T-cell (primary cell): Measurements from ENCODE around the gene POU2F3. TPM values are rescaled to one million over a fixed set of nuclear protein-coding genes. Genes with fewer than 3 reads are reported as not detected.

Source experiments
- ATAC-seq, 4 experiments: fragments of 200-7000 bp in 3 of 4; fragments of 150-1000 bp in 1 of 4; cut with Tn5 transposase; replicated peaks in 1 of 4; 1 replicate in 3 of 4; 2 replicates in 1 of 4; pipeline ENCODE4 v1.10.0; 2021; ENCODE audit warnings: moderate library complexity in 3 of 4, mild to moderate bottlenecking in 2 of 4, moderate number of reproducible peaks in 1 of 4
- CTCF ChIA-PET, 2 donors: fragments of 300-600 bp; sonication (Branson Sonifier 250); formaldehyde crosslinking; loops; one replicate each; lab custom pipeline; 2022; ENCODE audit warnings: antibody characterized with exemption in 2 of 2; lab: Charles Lee
- POLR2A ChIA-PET, 2 donors: fragments of 300-600 bp; sonication (Branson Sonifier 250); formaldehyde crosslinking; loops; one replicate each; lab custom pipeline; 2022; ENCODE audit warnings: antibody characterized with exemption in 2 of 2; lab: Charles Lee
- DNase-seq, 35 experiments: peaks; one replicate each; pipeline versions ENCODE4 v3.0.0 to v3.0.0-alpha.2; 2013 to 2023
- H3K27ac ChIP-seq: one replicate; pipeline ENCODE4 v1.5.1; 2013; ENCODE audit warnings: low read length
- H3K27me3 ChIP-seq, 2 experiments: replicated peaks in 1 of 2; 1 replicate in 1 of 2; 2 replicates in 1 of 2; pipeline versions ENCODE4 v1.6.1 to v1.7.0; 2013; ENCODE audit warnings: low read length in 1 of 2, mixed read lengths in 1 of 2; ENCODE audit not compliant: control insufficient read depth in 2 of 2, insufficient read depth in 2 of 2; ENCODE audit errors: extremely low read depth in 1 of 2
- H3K36me3 ChIP-seq, 2 donors: 1 replicate in 1 of 2; 2 replicates in 1 of 2; pipeline versions ENCODE4 v1.6.1 to v1.7.0; 2013; ENCODE audit warnings: low read length in 1 of 2; ENCODE audit not compliant: control insufficient read depth in 2 of 2, insufficient read depth in 1 of 2; ENCODE audit errors: extremely low read depth in 1 of 2
- H3K4me1 ChIP-seq, 2 experiments: 1 replicate in 1 of 2; 2 replicates in 1 of 2; pipeline versions ENCODE4 v1.6.1 to v1.7.0; 2013; ENCODE audit warnings: low read length in 2 of 2, mixed read lengths in 1 of 2; ENCODE audit not compliant: insufficient read depth in 2 of 2, control insufficient read depth in 1 of 2; ENCODE audit errors: extremely low read depth in 1 of 2
- H3K4me3 ChIP-seq, 2 donors: 1 replicate in 1 of 2; 2 replicates in 1 of 2; pipeline versions ENCODE4 v1.5.1 to v1.7.0; 2013; ENCODE audit warnings: mild to moderate bottlenecking in 2 of 2, low read length in 1 of 2, moderate library complexity in 1 of 2; ENCODE audit not compliant: control insufficient read depth in 1 of 2; ENCODE audit errors: extremely low read depth in 1 of 2
- H3K9me3 ChIP-seq: 2 replicates; pipeline ENCODE4 v1.7.0; 2013
- H3K27ac Mint-ChIP-seq, 2 donors: one replicate each; pipeline ENCODE4 v1.8.0; 2020 to 2021; ENCODE audit warnings: mild to moderate bottlenecking in 2 of 2, mixed read lengths in 2 of 2
- H3K27me3 Mint-ChIP-seq, 2 donors: one replicate each; pipeline ENCODE4 v1.8.0; 2021 to 2022; ENCODE audit warnings: mixed read lengths in 2 of 2
- H3K36me3 Mint-ChIP-seq: one replicate; pipeline ENCODE4 v1.8.0; 2021; ENCODE audit warnings: mixed read lengths
- H3K4me1 Mint-ChIP-seq, 3 donors: one replicate each; pipeline ENCODE4 v1.8.0; 2020 to 2022; ENCODE audit warnings: mixed read lengths in 3 of 3, mild to moderate bottlenecking in 1 of 3
- H3K4me3 Mint-ChIP-seq, 3 donors: one replicate each; pipeline ENCODE4 v1.8.0; 2020 to 2022; ENCODE audit warnings: mild to moderate bottlenecking in 3 of 3, mixed read lengths in 3 of 3, moderate library complexity in 3 of 3
- H3K9me3 Mint-ChIP-seq, 3 donors: one replicate each; pipeline ENCODE4 v1.8.0; 2020 to 2022; ENCODE audit warnings: mixed read lengths in 3 of 3
- WGBS: methylation state at CpG from one replicate; pipeline ENCODE4 v1.1.5; 2013; ENCODE audit warnings: missing lambda C conversion rate; ENCODE audit not compliant: insufficient coverage; 5-methylcytosine and 5-hydroxymethylcytosine counted together
- total RNA-seq, 35 experiments: library from RNA in 6 of 35; stranded (reverse) in 6 of 35; fragments of 120-200 nt in 1 of 35; gene quantifications; one replicate each; pipeline versions ENCODE4 v1.2.1 to v1.2.4 and lab custom pipeline; 2013 to 2026

POU2F3 gene
- total RNA-seq, 5 donors from 2014 or later (not counting 1 experiment from before 2014, with no cell fraction given) = not detected

GRCh38 chr11:120236169-120237107 is 3.5 kb upstream of the POU2F3 start:
- ChIA-PET CTCF (interaction anchor here (0.5 to 1.9 kb wide), 3 partner anchors 66 to 562 kb away, joined by 3 to 6 read pairs (median 4); no protein-coding TSS in a partner anchor), POLR2A (no interaction called here)
- no peak overlapping the region for H3K4me3 Mint-ChIP-seq
- no peak overlapping the region for H3K27ac ChIP-seq
- H3K27me3 Mint-ChIP-seq = peaks cover 53 to 54% of the 10 kb centered on the region in 2 donors
- peaks cover 2 to 65% of the 10 kb centered on the region in 2 experiments for H3K27me3 ChIP-seq
- no peak overlapping the region for H3K4me3 ChIP-seq
- H3K4me1 Mint-ChIP-seq = peaks cover 0 to 5% (median 0%) of the 10 kb centered on the region in 3 donors
- 30% methylated on average over 3 of the region's 5 CpGs for WGBS
- H3K9me3 ChIP-seq = no peaks in the 10 kb centered on the region
- H3K9me3 Mint-ChIP-seq = no peaks in the 10 kb centered on the region
- H3K4me1 ChIP-seq = no peaks in the 10 kb centered on the region
- H3K36me3 ChIP-seq = no peaks in the 10 kb centered on the region
- ATAC-seq (no peak), DNase-seq (no peak)
- no peaks in the 10 kb centered on the region for H3K36me3 Mint-ChIP-seq
- H3K27ac Mint-ChIP-seq = no peak overlapping the region

GRCh38 chr11:120238968-120239620 is 846 bp upstream of the POU2F3 start:
- no peak for ATAC-seq
- H3K9me3 ChIP-seq = no peaks in the 10 kb centered on the region
- DNase-seq = no peak
- H3K27me3 ChIP-seq = peaks cover 2 to 70% of the 10 kb centered on the region in 2 experiments
- ChIA-PET POLR2A (no interaction called here), CTCF (interaction anchor here in 1 of 2 donors (0.6 kb wide), 1 partner anchor 445 kb away, joined by 4 read pairs; no protein-coding TSS in a partner anchor)
- H3K9me3 Mint-ChIP-seq = no peaks in the 10 kb centered on the region
- no peak overlapping the region for H3K4me3 Mint-ChIP-seq
- H3K4me1 ChIP-seq = no peaks in the 10 kb centered on the region
- no peak overlapping the region for H3K4me3 ChIP-seq
- no peak overlapping the region for H3K27ac ChIP-seq
- WGBS = 71% methylated on average over 7 of the region's 11 CpGs
- H3K36me3 ChIP-seq = no peaks in the 10 kb centered on the region
- H3K36me3 Mint-ChIP-seq = no peaks in the 10 kb centered on the region
- peaks cover 0 to 5% (median 0%) of the 10 kb centered on the region in 3 donors for H3K4me1 Mint-ChIP-seq
- no peak overlapping the region for H3K27ac Mint-ChIP-seq
- H3K27me3 Mint-ChIP-seq = peaks cover 59 to 73% of the 10 kb centered on the region in 2 donors

GRCh38 chr11:120240866-120241265 is 926 bp downstream of the POU2F3 start:
- no peak for ATAC-seq
- no peak overlapping the region for H3K4me3 ChIP-seq
- peaks cover 2 to 66% of the 10 kb centered on the region in 2 experiments for H3K27me3 ChIP-seq
- no peaks in the 10 kb centered on the region for H3K36me3 ChIP-seq
- no peaks in the 10 kb centered on the region for H3K4me1 ChIP-seq
- ChIA-PET POLR2A (no interaction called here), CTCF (no interaction called here)
- H3K27me3 Mint-ChIP-seq = peaks cover 51 to 74% of the 10 kb centered on the region in 2 donors
- peaks cover 0 to 5% (median 0%) of the 10 kb centered on the region in 3 donors for H3K4me1 Mint-ChIP-seq
- no peaks in the 10 kb centered on the region for H3K9me3 Mint-ChIP-seq
- H3K27ac ChIP-seq = no peak overlapping the region
- H3K9me3 ChIP-seq = no peaks in the 10 kb centered on the region
- H3K27ac Mint-ChIP-seq = no peak overlapping the region
- H3K4me3 Mint-ChIP-seq = no peak overlapping the region
- no peak for DNase-seq
- no CpG with 5 or more reads among the region's 2 CpGs for WGBS
- no peaks in the 10 kb centered on the region for H3K36me3 Mint-ChIP-seq

DNA sequence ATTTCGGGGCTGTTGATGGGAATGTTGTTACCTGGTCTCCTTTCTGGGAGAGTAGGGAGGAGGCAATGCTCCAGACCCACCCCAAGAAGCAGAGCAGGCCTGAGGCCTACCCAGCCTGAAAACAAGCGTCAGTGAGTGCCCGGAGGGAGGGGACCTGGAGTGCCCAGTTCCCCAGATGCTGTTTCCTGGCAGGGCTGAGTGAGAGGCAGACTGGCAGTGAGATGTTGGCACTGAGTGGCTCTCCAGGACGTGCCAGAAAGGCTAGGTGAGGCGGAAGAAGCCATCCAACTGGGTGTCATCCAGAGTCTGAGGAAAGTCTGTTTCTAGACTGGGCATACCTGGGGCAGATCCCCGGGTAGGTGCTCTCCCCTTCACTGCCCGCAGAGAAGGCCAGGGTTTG is 1.3 kb downstream of the POU2F3 start:
- DNase-seq (no peak), ATAC-seq (no peak)
- Histone ChIP-seq H3K27me3 (peaks cover 4 to 63% of the 10 kb centered on the region in 2 experiments), H3K4me1 (no peaks in the 10 kb centered on the region), H3K9me3 (no peaks in the 10 kb centered on the region), H3K36me3 (no peaks in the 10 kb centered on the region), H3K27ac (no peak overlapping the region), H3K4me3 (no peak overlapping the region)
- CTCF ChIA-PET = no interaction called here
- Mint-ChIP-seq H3K27ac (peak overlapping the region in 1 of 2 donors; percentile 46), H3K9me3 (no peaks in the 10 kb centered on the region), H3K4me3 (no peak overlapping the region), H3K27me3 (peaks cover 50 to 71% of the 10 kb centered on the region in 2 donors), H3K36me3 (no peaks in the 10 kb centered on the region), H3K4me1 (peaks cover 0 to 5% (median 0%) of the 10 kb centered on the region in 3 donors)
- POLR2A ChIA-PET = no interaction called here
- WGBS = 86% methylated on average over 4 of the region's 7 CpGs

DNA sequence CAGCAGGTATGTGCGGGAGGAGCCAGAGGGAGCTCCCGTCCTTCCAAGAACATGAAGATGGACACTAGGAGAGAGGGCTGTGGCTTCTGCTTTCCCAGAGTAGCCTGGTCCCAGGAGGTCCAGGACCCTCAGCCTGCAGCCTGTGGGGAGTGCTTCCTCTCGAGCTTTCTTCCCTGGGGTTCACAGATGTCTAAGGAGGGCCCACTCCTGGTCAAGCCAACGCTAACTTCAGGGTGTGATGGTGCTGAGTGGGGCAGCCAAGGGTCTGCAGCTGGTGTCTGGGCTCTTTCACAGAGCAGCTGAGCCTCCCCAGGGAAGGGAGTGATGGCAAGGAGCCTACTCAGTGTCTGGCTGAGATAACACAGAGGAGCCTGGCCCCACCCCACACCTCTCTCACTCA is 3.3 kb downstream of the POU2F3 start:
- POLR2A ChIA-PET = no interaction called here

More for the DNA sequence above, 3.3 kb downstream of the POU2F3 start:
- H3K36me3 ChIP-seq = no peaks in the 10 kb centered on the region
- H3K4me3 ChIP-seq = no peak overlapping the region
- no peaks in the 10 kb centered on the region for H3K9me3 Mint-ChIP-seq
- H3K9me3 ChIP-seq = no peaks in the 10 kb centered on the region
- ATAC-seq (no peak), DNase-seq (no peak)
- no peak overlapping the region for H3K27ac ChIP-seq
- H3K27me3 ChIP-seq = peaks cover 5 to 62% of the 10 kb centered on the region in 2 experiments
- peaks cover 0 to 8% (median 5%) of the 10 kb centered on the region in 3 donors for H3K4me1 Mint-ChIP-seq
- no CpG with 5 or more reads among the region's 4 CpGs for WGBS
- no peaks in the 10 kb centered on the region for H3K4me1 ChIP-seq
- CTCF ChIA-PET = interaction anchor here in 1 of 2 donors (0.7 kb wide), 1 partner anchor 9 kb away, joined by 3 read pairs; no protein-coding TSS in a partner anchor
- H3K4me3 Mint-ChIP-seq = no peak overlapping the region
- H3K27ac Mint-ChIP-seq = no peak overlapping the region
- peaks cover 51 to 62% of the 10 kb centered on the region in 2 donors for H3K27me3 Mint-ChIP-seq
- H3K36me3 Mint-ChIP-seq = no peaks in the 10 kb centered on the region
